22Rv1 (cell line): Measurements from ENCODE around the gene SYTL1.

Source experiments
- H3K27ac ChIP-seq: fragments of 450-650 bp; 2 replicates; pipeline ENCODE4 v1.5.1; 2017
- CTCF ChIP-seq: fragments of 450-650 bp; IDR thresholded peaks from 2 replicates; pipeline ENCODE4 v1.5.1; 2017; ENCODE audit warnings: mild to moderate bottlenecking
- ZFX ChIP-seq: fragments of 450-650 bp; IDR thresholded peaks from 2 replicates; pipeline ENCODE4 v1.6.1; 2017; ENCODE audit warnings: antibody characterized with exemption, borderline replicate concordance

SYTL1 gene

GRCh38 chr1:27341525-27342252 is at the start of gene SYTL1:
TSS of gene SYTL1 (plus strand) at chr1:27342022. CDS start at chr1:27345335, 3,313 bp downstream.
- no peak for TF ChIP-seq ZFX
- no peak for TF ChIP-seq CTCF
- peak within 1 kb of the TSS; percentile 76 for H3K27ac ChIP-seq

GRCh38 chr1:27292106-27292505 is 49.7 kb upstream of the SYTL1 start:
- no peak for TF ChIP-seq CTCF
- no peak for TF ChIP-seq ZFX
- no peak overlapping the region for H3K27ac ChIP-seq

- no peak overlapping the region for H3K27ac ChIP-seq
- TF ChIP-seq ZFX (no peak), CTCF (no peak)
Measured at GRCh38 chr1:27293915-27294314, 47.9 kb upstream of the SYTL1 start.

- TF ChIP-seq CTCF (peak; percentile 86), ZFX (no peak)
- no peak overlapping the region for H3K27ac ChIP-seq
Measured at GRCh38 chr1:27296773-27297291, 45.0 kb upstream of the SYTL1 start.

GRCh38 chr1:27297903-27298302 is 43.9 kb upstream of the SYTL1 start:
- H3K27ac ChIP-seq = no peak overlapping the region
- TF ChIP-seq CTCF (no peak), ZFX (no peak)

- TF ChIP-seq CTCF (no peak), ZFX (no peak)
- H3K27ac ChIP-seq = no peak overlapping the region
Measured at GRCh38 chr1:27298632-27299384, 43.0 kb upstream of the SYTL1 start.
